HEK293T (cell line): ENCODE results near the gene ELOVL3.
"Not testable (repeated sequence)": the region's sequence is repeated elsewhere in the genome, so short reads cannot be mapped to it uniquely, and the experiment has no call there.

Source experiments
- CTCF ChIA-PET: fragments of 350-600 bp; formaldehyde crosslinking; extraction: SDS; loops from one replicate; lab custom pipeline; 2021; ENCODE audit warnings: antibody characterized with exemption, inconsistent platforms; lab: Yijun Ruan, JAX
- POLR2A ChIA-PET: fragments of 350-600 bp; formaldehyde crosslinking; extraction: SDS; loops from one replicate; lab custom pipeline; 2020; ENCODE audit warnings: antibody characterized with exemption, inconsistent platforms; lab: Yijun Ruan, JAX
- DNase-seq: peaks from one replicate; pipeline ENCODE4 v3.0.0; 2012; ENCODE audit warnings: mixed read lengths; ENCODE audit errors: extremely low spot score
- ARNT ChIP-seq: fragments of 450-650 bp; IDR thresholded peaks from 2 replicates; pipeline ENCODE4 v1.6.1; 2017; ENCODE audit warnings: mild to moderate bottlenecking
- BHLHE40 ChIP-seq: fragments of 450-650 bp; IDR thresholded peaks from 2 replicates; pipeline ENCODE4 v1.6.1; 2016; ENCODE audit warnings: mild to moderate bottlenecking, moderate library complexity, borderline replicate concordance
- CTBP1 ChIP-seq: fragments of 450-650 bp; IDR thresholded peaks from 2 replicates; pipeline ENCODE4 v1.6.1; 2016; ENCODE audit warnings: borderline replicate concordance
- ELF4 ChIP-seq: fragments of 450-650 bp; IDR thresholded peaks from 2 replicates; pipeline ENCODE4 v1.6.1; 2017; ENCODE audit warnings: antibody characterized with exemption
- FOXA1 ChIP-seq: fragments of 450-650 bp; IDR thresholded peaks from 2 replicates; pipeline ENCODE4 v1.6.1; 2016; ENCODE audit warnings: mild to moderate bottlenecking
- FOXK2 ChIP-seq: fragments of 450-650 bp; IDR thresholded peaks from 2 replicates; pipeline ENCODE4 v1.6.1; 2016; ENCODE audit warnings: mild to moderate bottlenecking
- FOXM1 ChIP-seq: fragments of 450-650 bp; IDR thresholded peaks from 2 replicates; pipeline ENCODE4 v1.6.1; 2017; ENCODE audit warnings: mild to moderate bottlenecking, borderline replicate concordance
- HDGF ChIP-seq: fragments of 450-650 bp; IDR thresholded peaks from 2 replicates; pipeline ENCODE4 v1.6.1; 2017; ENCODE audit warnings: antibody characterized with exemption, borderline replicate concordance
- L3MBTL2 ChIP-seq: fragments of 450-650 bp; conservative IDR thresholded peaks from 2 replicates; pipeline ENCODE4 v1.6.1; 2016; ENCODE audit warnings: mild to moderate bottlenecking
- LEF1 ChIP-seq: fragments of 450-650 bp; IDR thresholded peaks from 2 replicates; pipeline ENCODE4 v1.6.1; 2017; ENCODE audit warnings: mild to moderate bottlenecking, borderline replicate concordance
- NFRKB ChIP-seq: fragments of 450-650 bp; IDR thresholded peaks from 2 replicates; pipeline ENCODE4 v1.6.1; 2016; ENCODE audit warnings: mild to moderate bottlenecking, moderate library complexity
- PKNOX1 ChIP-seq: fragments of 450-650 bp; IDR thresholded peaks from 2 replicates; pipeline ENCODE4 v1.6.1; 2016
- SP1 ChIP-seq: fragments of 450-650 bp; IDR thresholded peaks from 2 replicates; pipeline ENCODE4 v1.6.1; 2017
- SUZ12 ChIP-seq: fragments of 450-650 bp; IDR thresholded peaks from 2 replicates; pipeline ENCODE4 v1.6.1; 2016; ENCODE audit warnings: mild to moderate bottlenecking
- TARDBP ChIP-seq: fragments of 450-650 bp; IDR thresholded peaks from 2 replicates; pipeline ENCODE4 v1.6.1; 2016
- ZNF384 ChIP-seq: fragments of 450-650 bp; IDR thresholded peaks from 2 replicates; pipeline ENCODE4 v1.6.1; 2016

The ELOVL3 gene

GRCh38 chr10:102202386-102202785 is 23.7 kb upstream of the ELOVL3 start:
- ChIA-PET POLR2A (interaction anchor here (0.6 kb wide), 1 partner anchor 299 kb away, joined by 4 read pairs; no protein-coding TSS in a partner anchor), CTCF (no interaction called here)
- TF ChIP-seq FOXA1: no peak
- TF ChIP-seq BHLHE40: no peak
- TF ChIP-seq HDGF: no peak
- no peak for TF ChIP-seq CTBP1
- TF ChIP-seq L3MBTL2: no peak
- no peak for TF ChIP-seq FOXM1
- no peak for TF ChIP-seq ZNF384
- no peak for TF ChIP-seq LEF1
- no peak for TF ChIP-seq SP1
- no peak for TF ChIP-seq TARDBP
- TF ChIP-seq PKNOX1: no peak
- no peak for DNase-seq

- no peak for DNase-seq
- TF ChIP-seq FOXA1: no peak
- no peak for TF ChIP-seq ZNF384
- no peak for TF ChIP-seq FOXK2
- no peak for TF ChIP-seq TARDBP
- no peak for TF ChIP-seq SP1
- TF ChIP-seq CTBP1: no peak
- TF ChIP-seq HDGF: no peak
- no peak for TF ChIP-seq FOXM1
- no peak for TF ChIP-seq L3MBTL2
- no peak for TF ChIP-seq ARNT
- no peak for TF ChIP-seq BHLHE40
- no peak for TF ChIP-seq ELF4
- TF ChIP-seq NFRKB: no peak
- no peak for TF ChIP-seq PKNOX1
- TF ChIP-seq SUZ12: no peak
- no peak for TF ChIP-seq LEF1
- ChIA-PET CTCF (interaction anchor here (0.6 to 0.7 kb wide), 2 partner anchors 13 to 22 kb away, joined by 3 read pairs; no protein-coding TSS in a partner anchor), POLR2A (no interaction called here)
Measured at GRCh38 chr10:102208311-102209035, 17.6 kb upstream of the ELOVL3 start.

- TF ChIP-seq HDGF (no peak), L3MBTL2 (no peak), SP1 (no peak), FOXA1 (no peak), BHLHE40 (no peak), NFRKB (no peak), PKNOX1 (no peak), TARDBP (no peak), SUZ12 (no peak), FOXK2 (no peak), LEF1 (no peak), ARNT (no peak), CTBP1 (no peak), ZNF384 (no peak), FOXM1 (no peak), ELF4 (no peak)
- POLR2A ChIA-PET: no interaction called here
- DNase-seq: no peak
- CTCF ChIA-PET: no interaction called here
Measured at GRCh38 chr10:102211615-102212299, 14.3 kb upstream of the ELOVL3 start.

- CTCF ChIA-PET, DNase-seq, POLR2A ChIA-PET: not testable (repeated sequence)
Measured at GRCh38 chr10:102213599-102213998, 12.5 kb upstream of the ELOVL3 start.

GRCh38 chr10:102219370-102219769 is 6.7 kb upstream of the ELOVL3 start:
- ChIA-PET CTCF (interaction anchor here (0.5 to 1.7 kb wide), 3 partner anchors 11 to 163 kb away, joined by 5 to 8 read pairs (median 7); no protein-coding TSS in a partner anchor), POLR2A (no interaction called here)
- no peak for TF ChIP-seq FOXM1
- no peak for TF ChIP-seq FOXA1
- TF ChIP-seq FOXK2: no peak
- no peak for TF ChIP-seq SP1
- TF ChIP-seq ZNF384: no peak
- no peak for TF ChIP-seq BHLHE40
- TF ChIP-seq PKNOX1: no peak
- DNase-seq: no peak

- ChIA-PET CTCF (interaction anchor here (0.7 to 1.7 kb wide), 4 partner anchors 10 to 163 kb away, joined by 3 to 8 read pairs (median 3); no protein-coding TSS in a partner anchor), POLR2A (no interaction called here)
- TF ChIP-seq CTBP1: no peak
- TF ChIP-seq TARDBP: no peak
- no peak for TF ChIP-seq FOXM1
- no peak for TF ChIP-seq FOXA1
- no peak for TF ChIP-seq HDGF
- no peak for TF ChIP-seq PKNOX1
- no peak for TF ChIP-seq LEF1
- no peak for TF ChIP-seq NFRKB
- no peak for TF ChIP-seq ELF4
- no peak for TF ChIP-seq ZNF384
- no peak for TF ChIP-seq BHLHE40
- no peak for TF ChIP-seq SP1
- TF ChIP-seq FOXK2: no peak
- DNase-seq: no peak
Measured at GRCh38 chr10:102220612-102221011, 5.5 kb upstream of the ELOVL3 start.
